ENCODE data around the gene ZNF710. TPM values are rescaled to one million over a fixed set of nuclear protein-coding genes. Genes with fewer than 3 reads are reported as not detected.
"Not testable (repeated sequence)": the region's sequence is repeated elsewhere in the genome, so short reads cannot be mapped to it uniquely, and the experiment has no call there.

Gene ZNF710
- 10 to 100 TPM; 17.6 to 26.6 (median 17.9) TPM for polyA plus RNA-seq (ENCODE audit: insufficient read length in 3 of 3)
- long read RNA-seq, donor 1, full-length matches to known transcripts, result 3 of 3 reads
- long read RNA-seq, donor 1, partial matches to known transcripts, result 0 of 3 reads
- long read RNA-seq, donor 1, other reads (novel, unspliced or antisense), result 0 of 3 reads
- long read RNA-seq, donor 2, full-length matches to known transcripts, result 4 of 346 reads
- long read RNA-seq, donor 2, partial matches to known transcripts, result 336 of 346 reads
- long read RNA-seq, donor 2, other reads (novel, unspliced or antisense), result 6 of 346 reads
- long read RNA-seq, donor 3, partial matches to known transcripts, result 0 of 1 reads
- long read RNA-seq, donor 3, other reads (novel, unspliced or antisense), result 0 of 1 reads
- long read RNA-seq, donor 4, full-length matches to known transcripts, result 3 of 3 reads
- long read RNA-seq, donor 4, partial matches to known transcripts, result 0 of 3 reads
- long read RNA-seq, donor 4, other reads (novel, unspliced or antisense), result 0 of 3 reads
- long read RNA-seq, donor 5, partial matches to known transcripts, result 131 of 134 reads
- long read RNA-seq, donor 5, other reads (novel, unspliced or antisense), result 0 of 134 reads
- long read RNA-seq, donor 6, partial matches to known transcripts, result 123 of 244 reads
- long read RNA-seq, donor 6, other reads (novel, unspliced or antisense), result 121 of 244 reads
- long read RNA-seq, donor 7, full-length matches to known transcripts, result 4 of 277 reads
- long read RNA-seq, donor 7, partial matches to known transcripts, result 127 of 277 reads
- long read RNA-seq, donor 7, other reads (novel, unspliced or antisense), result 146 of 277 reads
- long read RNA-seq, donor 8, full-length matches to known transcripts, result 3 of 3 reads
- long read RNA-seq, donor 8, partial matches to known transcripts, result 0 of 3 reads
- long read RNA-seq, donor 8, other reads (novel, unspliced or antisense), result 0 of 3 reads
- long read RNA-seq, donor 9, full-length matches to known transcripts, result 4 of 309 reads
- long read RNA-seq, donor 9, partial matches to known transcripts, result 299 of 309 reads
- long read RNA-seq, donor 9, other reads (novel, unspliced or antisense), result 6 of 309 reads
- long read RNA-seq, donor 10, partial matches to known transcripts, result 188 of 286 reads
- long read RNA-seq, donor 10, other reads (novel, unspliced or antisense), result 94 of 286 reads
- long read RNA-seq, donor 11, partial matches to known transcripts, result 129 of 131 reads
- long read RNA-seq, donor 11, other reads (novel, unspliced or antisense), result 0 of 131 reads
- long read RNA-seq, donor 12, full-length matches to known transcripts, result 5 of 390 reads
- long read RNA-seq, donor 12, partial matches to known transcripts, result 380 of 390 reads
- long read RNA-seq, donor 12, other reads (novel, unspliced or antisense), result 5 of 390 reads
- long read RNA-seq, donor 13, partial matches to known transcripts, result 0 of 1 reads
- long read RNA-seq, donor 13, other reads (novel, unspliced or antisense), result 0 of 1 reads
- long read RNA-seq, donor 14, result 0 reads
- long read RNA-seq, donor 15, result 0 reads
- long read RNA-seq, donor 16, full-length matches to known transcripts, result 2 of 240 reads
- long read RNA-seq, donor 16, partial matches to known transcripts, result 125 of 240 reads
- long read RNA-seq, donor 16, other reads (novel, unspliced or antisense), result 113 of 240 reads

- peak; percentile 72 for DNase-seq
Measured at GRCh38 chr15:90001062-90001682, at the start of gene ZNF710. Gene ZNF710 (plus strand): TSS chr15:90001324. CDS start chr15:90067138, 65,814 bp downstream.

GRCh38 chr15:89954541-89954940 lies 46.6 kb upstream of the ZNF710 start:
- DNase-seq, result no peak

- DNase-seq, result not testable (repeated sequence)
Measured at GRCh38 chr15:89955449-89955998, 45.6 kb upstream of the ZNF710 start.

- DNase-seq, result no peak
Measured at GRCh38 chr15:89958107-89958805, 42.9 kb upstream of the ZNF710 start.

GRCh38 chr15:89963301-89964231 lies 37.6 kb upstream of the ZNF710 start:
- no peak for DNase-seq

- DNase-seq, result no peak
Measured at GRCh38 chr15:89964232-89964954, 36.7 kb upstream of the ZNF710 start.

- no peak for DNase-seq
Measured at GRCh38 chr15:89967881-89968280, 33.2 kb upstream of the ZNF710 start.

GRCh38 chr15:89971592-89971997 lies 29.5 kb upstream of the ZNF710 start:
- peak; percentile 52 for DNase-seq

GRCh38 chr15:89972085-89972484 lies 29.0 kb upstream of the ZNF710 start:
- no peak for DNase-seq

- no peak for DNase-seq
Measured at GRCh38 chr15:89975482-89976245, 25.5 kb upstream of the ZNF710 start.

GRCh38 chr15:89976246-89976600 lies 24.9 kb upstream of the ZNF710 start:
- DNase-seq, result no peak

GRCh38 chr15:89977836-89978235 lies 23.3 kb upstream of the ZNF710 start:
- not testable (repeated sequence) for DNase-seq

- DNase-seq, result no peak
Measured at GRCh38 chr15:89978914-89979313, 22.2 kb upstream of the ZNF710 start.

GRCh38 chr15:89980896-89981295 lies 20.2 kb upstream of the ZNF710 start:
- DNase-seq, result no peak

GRCh38 chr15:89982315-89983055 lies 18.6 kb upstream of the ZNF710 start:
- DNase-seq, result no peak

GRCh38 chr15:89984001-89984400 lies 17.1 kb upstream of the ZNF710 start:
- no peak for DNase-seq
